Esophagus (tissue), 2 donors: ENCODE measurements around the gene MIS18A. TPM values are rescaled to one million over a fixed set of nuclear protein-coding genes. Genes with fewer than 3 reads are reported as not detected.
"Not testable (repeated sequence)": the region's sequence is repeated elsewhere in the genome, so short reads cannot be mapped to it uniquely, and the experiment has no call there.

Experiments
- H3K27ac ChIP-seq, 2 donors: one replicate each; pipeline ENCODE4 v1.5.1; 2013; ENCODE audit warnings: low read depth in 2 of 2, mild to moderate bottlenecking in 2 of 2, inconsistent platforms in 1 of 2, low read length in 1 of 2, moderate library complexity in 1 of 2
- H3K27me3 ChIP-seq, 2 donors: one replicate each; pipeline ENCODE4 v1.6.1; 2013; ENCODE audit warnings: low read length in 2 of 2, control low read depth in 1 of 2, mild to moderate bottlenecking in 1 of 2; ENCODE audit not compliant: insufficient read depth in 2 of 2, control insufficient read depth in 1 of 2
- H3K36me3 ChIP-seq, 2 donors: one replicate each; pipeline ENCODE4 v1.6.1; 2013; ENCODE audit warnings: low read length in 1 of 2; ENCODE audit not compliant: control insufficient read depth in 2 of 2, insufficient read depth in 2 of 2
- H3K4me1 ChIP-seq, 2 donors: one replicate each; pipeline ENCODE4 v1.6.1; 2013; ENCODE audit warnings: low read length in 1 of 2; ENCODE audit not compliant: control insufficient read depth in 2 of 2, insufficient read depth in 2 of 2
- H3K4me3 ChIP-seq, 2 donors: one replicate each; pipeline ENCODE4 v1.5.1; 2013; ENCODE audit warnings: low read length in 2 of 2, mild to moderate bottlenecking in 2 of 2, low read depth in 1 of 2, moderate library complexity in 1 of 2
- H3K9me3 ChIP-seq, 2 donors: one replicate each; pipeline ENCODE4 v1.6.1; 2013; ENCODE audit warnings: mild to moderate bottlenecking in 2 of 2, low read depth in 1 of 2, low read length in 1 of 2, moderate library complexity in 1 of 2; ENCODE audit not compliant: control insufficient read depth in 2 of 2, insufficient read depth in 1 of 2
- WGBS, 2 donors: extraction: QIAGEN DNeasy Blood & Tissue Kit; methylation state at CpG; one replicate each; pipeline ENCODE4 v1.1.7; 2013; 5-methylcytosine and 5-hydroxymethylcytosine counted together
- polyA plus RNA-seq, 2 donors: library from polyadenylated mRNA; stranded (reverse); fragments of 200-250 nt; gene quantifications; one replicate each; pipeline ENCODE4 v1.2.3, GENCODE V29; 2013
- donor health status: healthy with polysubstance abuse.
- donor health status: Bipolar disorder and iron deficiency.

Gene MIS18A
- polyA plus RNA-seq, 2 donors: 8.4 to 9.1 TPM

DNA sequence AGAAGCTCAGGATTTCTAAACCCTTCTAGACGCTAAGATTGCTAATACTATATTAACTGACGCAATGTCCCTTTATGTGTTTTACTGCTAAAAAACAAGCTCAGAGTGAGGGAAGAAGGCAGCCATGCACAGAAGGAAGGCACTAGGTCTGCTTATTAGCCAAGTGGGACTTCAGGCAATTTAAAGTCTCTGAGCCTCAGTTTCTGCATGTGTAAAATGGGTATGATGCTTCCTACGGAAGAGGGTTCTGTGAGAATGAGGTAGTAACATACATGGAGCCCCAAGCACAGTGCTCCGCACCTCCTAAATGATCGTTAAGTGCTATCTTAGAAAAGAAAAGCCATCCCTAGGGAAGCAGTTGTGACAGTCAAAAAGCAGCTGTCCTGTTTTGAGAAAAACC lies 16.9 kb downstream of the MIS18A start:
- Histone ChIP-seq H3K27ac (no peak overlapping the region), H3K36me3 (no peaks in the 10 kb centered on the region), H3K4me3 (no peak overlapping the region), H3K27me3 (no peaks in the 10 kb centered on the region), H3K9me3 (no peaks in the 10 kb centered on the region), H3K4me1 (peaks cover 0 to under 1% of the 10 kb centered on the region in 2 donors)
- WGBS, 2 donors: 93 to 97% methylated on average over 5 of the region's 5 CpGs

GRCh38 chr21:32260130-32260529 lies 18.7 kb downstream of the MIS18A start:
- H3K9me3 ChIP-seq: no peaks in the 10 kb centered on the region
- H3K27ac ChIP-seq: no peak overlapping the region
- peaks cover 0 to 3% of the 10 kb centered on the region in 2 donors for H3K4me1 ChIP-seq
- no peak overlapping the region for H3K4me3 ChIP-seq
- H3K36me3 ChIP-seq: no peaks in the 10 kb centered on the region
- 85 to 93% methylated on average over 2 of the region's 2 CpGs for WGBS, 2 donors
- no peaks in the 10 kb centered on the region for H3K27me3 ChIP-seq

GRCh38 chr21:32258786-32259048 lies 20.1 kb downstream of the MIS18A start:
- not testable (repeated sequence) for H3K36me3 ChIP-seq, H3K9me3 ChIP-seq, H3K4me1 ChIP-seq, H3K27ac ChIP-seq, H3K4me3 ChIP-seq, H3K27me3 ChIP-seq
- 88 to 91% methylated on average over 5 of the region's 5 CpGs for WGBS, 2 donors

DNA sequence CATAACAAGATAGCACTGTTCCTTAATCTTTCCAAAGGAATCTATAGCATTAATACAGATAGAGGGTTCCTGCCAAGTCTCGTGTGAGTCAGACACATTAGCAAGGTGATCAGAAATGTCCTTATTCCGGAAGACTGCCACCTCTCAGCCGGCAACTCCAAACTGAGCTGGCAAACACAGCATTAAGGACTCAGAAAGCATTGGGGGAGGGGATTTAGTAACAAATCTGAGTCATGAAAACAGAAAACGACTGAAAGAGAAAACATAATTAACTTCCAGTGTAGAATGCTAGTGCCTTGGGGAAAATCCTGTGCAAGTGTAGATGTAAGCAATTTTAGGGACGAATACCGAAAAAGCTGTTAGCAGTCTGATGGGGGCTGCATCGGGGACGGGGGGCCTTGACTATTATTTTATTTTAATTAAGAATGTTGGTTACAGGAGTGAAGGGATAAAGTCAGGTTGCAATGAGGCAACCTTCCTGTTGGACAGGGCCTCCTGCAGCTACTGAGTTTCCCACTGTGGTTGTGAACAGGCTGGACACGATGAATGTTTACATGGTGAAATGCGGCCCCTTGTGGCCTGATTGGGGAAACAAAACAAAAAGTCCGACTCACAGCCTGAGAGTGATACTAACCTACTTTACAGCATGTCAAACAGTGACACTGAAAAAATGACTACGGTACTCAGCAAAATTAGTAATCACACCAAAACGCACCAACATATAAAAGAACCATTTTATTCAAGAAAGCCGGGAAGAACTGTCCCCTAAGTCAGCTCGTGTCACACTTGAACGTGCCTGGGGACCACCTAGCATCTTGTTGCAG lies 20.7 kb downstream of the MIS18A start:
- H3K27ac ChIP-seq: no peak overlapping the region
- no peaks in the 10 kb centered on the region for H3K36me3 ChIP-seq
- H3K4me3 ChIP-seq: no peak overlapping the region
- no peaks in the 10 kb centered on the region for H3K9me3 ChIP-seq
- H3K4me1 ChIP-seq: peaks cover 0 to 3% of the 10 kb centered on the region in 2 donors
- 38% methylated on average over 16 of the region's 16 CpGs for WGBS, 2 donors
- no peaks in the 10 kb centered on the region for H3K27me3 ChIP-seq

DNA sequence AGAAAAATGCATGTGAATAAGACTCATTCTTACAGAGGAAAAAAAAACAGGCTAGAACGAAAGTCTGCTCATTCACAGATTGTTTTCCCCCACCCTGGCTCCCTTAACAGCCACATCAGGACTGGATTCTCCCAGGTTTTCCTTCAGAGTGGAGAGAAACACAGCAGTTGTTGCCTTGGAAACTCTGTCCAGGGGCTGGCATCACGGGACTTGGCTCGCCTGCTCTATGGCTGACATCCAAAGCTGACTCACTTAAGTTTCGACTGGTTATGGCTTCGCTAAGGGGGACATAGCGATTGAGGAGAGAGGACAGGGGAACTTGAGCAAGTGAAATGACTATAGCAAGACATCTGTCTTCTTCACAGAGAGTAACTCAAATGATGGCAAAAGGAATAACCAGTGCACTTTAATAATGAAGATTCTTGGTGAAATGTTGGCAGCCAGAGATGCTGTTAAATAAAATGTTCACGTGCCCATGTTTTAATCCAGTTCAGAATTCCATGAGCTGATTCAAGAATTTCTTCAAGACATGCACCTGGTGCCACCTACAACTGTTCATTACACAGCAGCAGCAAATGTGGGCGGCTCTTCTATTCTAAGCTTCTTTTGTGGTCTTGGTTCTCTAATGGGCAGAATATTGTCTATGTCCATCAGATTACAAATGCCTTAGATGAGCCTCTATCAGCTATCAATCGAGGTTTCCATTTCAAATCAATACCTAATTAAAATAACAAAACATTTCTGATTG lies 21.8 kb downstream of the MIS18A start:
- WGBS, 2 donors: 26% methylated on average over 9 of the region's 9 CpGs
- Histone ChIP-seq H3K9me3 (no peaks in the 10 kb centered on the region), H3K4me3 (no peak overlapping the region), H3K27ac (no peak overlapping the region), H3K4me1 (peaks cover 0 to 7% of the 10 kb centered on the region in 2 donors), H3K36me3 (no peaks in the 10 kb centered on the region), H3K27me3 (no peaks in the 10 kb centered on the region)

DNA sequence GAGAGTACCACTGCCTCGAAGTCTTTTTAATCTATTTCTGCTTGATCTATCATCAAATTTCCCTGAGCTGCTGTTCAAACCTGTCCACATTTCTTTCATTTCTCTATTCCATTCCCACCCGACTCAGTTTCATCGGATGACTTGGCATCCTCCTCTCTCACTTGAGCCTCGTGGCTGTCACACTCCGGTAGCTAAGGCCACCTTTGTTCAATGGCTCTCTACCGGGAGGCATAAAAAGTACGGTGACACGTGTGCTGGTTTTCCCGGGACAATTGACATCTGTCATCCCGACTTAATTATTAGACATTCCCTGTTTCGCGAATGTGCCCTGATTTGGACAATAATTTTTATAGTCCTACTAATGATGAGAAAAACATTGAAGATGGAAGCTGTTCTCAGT lies 22.6 kb downstream of the MIS18A start:
- H3K27me3 ChIP-seq: no peaks in the 10 kb centered on the region
- WGBS, 2 donors: 73 to 81% methylated on average over 12 of the region's 12 CpGs
- peaks cover 0 to 7% of the 10 kb centered on the region in 2 donors for H3K4me1 ChIP-seq
- H3K4me3 ChIP-seq: no peak overlapping the region
- no peak overlapping the region for H3K27ac ChIP-seq
- H3K9me3 ChIP-seq: no peaks in the 10 kb centered on the region
- H3K36me3 ChIP-seq: no peaks in the 10 kb centered on the region

DNA sequence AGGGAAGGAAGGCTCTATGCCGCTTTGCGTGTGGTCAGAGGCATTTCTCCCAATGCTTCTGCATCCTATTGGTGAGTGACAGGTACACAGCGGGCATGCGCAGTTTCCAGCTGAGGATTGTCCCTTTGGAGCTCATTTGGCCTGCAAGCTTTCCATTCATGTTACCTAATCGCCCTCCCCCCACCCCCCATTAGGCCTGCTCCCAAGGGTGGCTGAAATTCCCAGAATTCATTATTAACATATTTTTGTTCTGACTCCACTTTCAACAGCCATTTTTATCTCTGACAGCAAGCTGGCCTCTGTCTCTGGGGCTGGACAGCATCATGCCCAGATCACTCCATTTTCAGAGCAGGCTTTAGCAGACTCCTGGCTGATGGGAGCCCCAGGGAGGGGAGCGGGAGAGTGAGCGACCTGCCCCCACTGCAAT lies 25.6 kb downstream of the MIS18A start:
- Histone ChIP-seq H3K27me3 (no peaks in the 10 kb centered on the region), H3K4me3 (no peak overlapping the region), H3K36me3 (no peaks in the 10 kb centered on the region), H3K9me3 (no peaks in the 10 kb centered on the region), H3K4me1 (peaks cover 0 to 7% of the 10 kb centered on the region in 2 donors), H3K27ac (no peak overlapping the region)
- 68 to 79% methylated on average over 7 of the region's 7 CpGs for WGBS, 2 donors

DNA sequence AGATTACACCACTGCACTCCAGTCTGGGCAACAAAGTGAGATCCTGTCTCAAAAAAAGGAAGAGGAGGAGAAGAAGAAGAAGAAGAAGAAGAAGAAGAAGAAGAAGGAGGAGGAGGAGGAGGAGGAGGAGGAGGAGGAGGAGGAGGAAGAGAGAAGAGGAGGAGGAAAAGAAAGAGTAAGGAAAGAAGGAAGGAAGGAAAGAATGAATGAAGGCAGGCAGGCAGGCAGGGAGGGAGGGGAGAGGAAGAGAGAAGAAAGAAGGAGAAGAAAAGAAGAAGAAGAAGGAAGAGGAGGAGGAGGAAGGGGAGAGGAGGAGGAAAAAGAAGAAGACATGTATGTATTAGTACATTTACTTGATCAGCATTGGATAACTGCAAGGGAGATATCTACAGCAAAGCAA lies 26.7 kb downstream of the MIS18A start:
- H3K9me3 ChIP-seq: no peaks in the 10 kb centered on the region
- H3K36me3 ChIP-seq: no peaks in the 10 kb centered on the region
- H3K27me3 ChIP-seq: no peaks in the 10 kb centered on the region
- no peak overlapping the region for H3K27ac ChIP-seq
- H3K4me1 ChIP-seq: peaks cover 0 to 7% of the 10 kb centered on the region in 2 donors
- no peak overlapping the region for H3K4me3 ChIP-seq

DNA sequence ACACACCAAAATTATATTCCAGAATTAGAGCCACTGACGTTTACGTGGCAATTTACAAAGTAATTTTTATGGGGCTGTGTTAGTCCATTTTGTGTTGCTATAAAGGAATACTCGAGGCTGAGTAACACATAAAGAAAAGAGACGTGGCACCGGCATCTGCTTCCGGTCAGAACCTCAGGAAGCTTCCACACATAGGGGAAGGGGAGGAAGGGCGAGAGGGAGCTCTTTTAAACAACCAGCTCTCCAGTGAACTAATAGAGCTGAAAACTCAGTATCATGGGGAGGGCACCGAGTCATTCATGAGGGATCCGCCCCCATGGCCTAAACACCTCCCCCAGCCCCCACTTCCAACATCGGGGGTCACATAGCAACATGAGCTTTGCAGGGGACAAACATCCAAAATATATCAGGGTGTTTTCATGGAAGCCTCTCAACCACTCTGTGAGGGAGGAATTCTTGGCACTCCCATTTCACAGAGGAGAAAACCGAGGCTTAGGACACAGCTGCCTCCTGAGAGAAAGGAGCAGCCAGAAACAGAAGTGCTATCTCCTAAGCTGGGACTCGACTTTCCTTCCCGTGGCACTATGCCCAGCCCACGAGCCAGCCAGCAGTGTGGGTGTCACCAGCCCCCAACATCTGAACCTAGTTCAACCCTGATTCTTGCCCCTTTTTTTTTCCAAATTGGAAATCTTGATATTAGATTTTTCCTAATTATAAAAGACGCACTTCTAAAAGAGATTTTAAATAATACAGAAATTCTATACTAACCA lies 29.2 kb downstream of the MIS18A start:
- peaks cover 0 to 5% of the 10 kb centered on the region in 2 donors for H3K4me1 ChIP-seq
- no peaks in the 10 kb centered on the region for H3K36me3 ChIP-seq
- no peak overlapping the region for H3K4me3 ChIP-seq
- no peak overlapping the region for H3K27ac ChIP-seq
- H3K9me3 ChIP-seq: no peaks in the 10 kb centered on the region
- WGBS, 2 donors: 75 to 77% methylated on average over 15 of the region's 15 CpGs
- H3K27me3 ChIP-seq: no peaks in the 10 kb centered on the region
